Lower lobe of right lung (tissue), 2 donors: Measurements from ENCODE around the gene CYSTM1. TPM values are rescaled to one million over a fixed set of nuclear protein-coding genes. Genes with fewer than 3 reads are reported as not detected.

ENCODE experiments used
- ATAC-seq, 2 donors: fragments of 200-7000 bp; cut with Tn5 transposase; one replicate each; pipeline ENCODE4 v1.9.1; 2020 to 2022; ENCODE audit warnings: mild to moderate bottlenecking in 2 of 2, moderate library complexity in 2 of 2
- DNase-seq: peaks from one replicate; pipeline ENCODE4 v3.0.0-alpha.2; 2020
- H3K27ac ChIP-seq: fragments of 200-600 bp; one replicate; pipeline ENCODE4 v1.8.0; 2022
- H3K27me3 ChIP-seq: fragments of 200-600 bp; one replicate; pipeline ENCODE4 v1.8.0; 2022; ENCODE audit warnings: low read depth
- H3K36me3 ChIP-seq: fragments of 200-600 bp; one replicate; pipeline ENCODE4 v1.8.0; 2022; ENCODE audit warnings: mild to moderate bottlenecking
- H3K4me1 ChIP-seq: fragments of 200-600 bp; one replicate; pipeline ENCODE4 v1.8.0; 2022
- H3K4me3 ChIP-seq: fragments of 200-600 bp; one replicate; pipeline ENCODE4 v1.8.0; 2022; ENCODE audit warnings: mild to moderate bottlenecking
- H3K9me3 ChIP-seq: fragments of 200-600 bp; one replicate; pipeline ENCODE4 v1.8.0; 2022
- CTCF ChIP-seq: fragments of 200-600 bp; IDR thresholded peaks from one replicate; pipeline ENCODE4 v1.8.0; 2022; ENCODE audit warnings: antibody characterized with exemption, mild to moderate bottlenecking
- intact Hi-C: fragments of 100-400 bp; cut with DNase I; formaldehyde crosslinking; loops from one replicate; pipeline ENCODE4 v1.11.0; 2022
- total RNA-seq: library from RNA; stranded (reverse); fragmentation: NEBNext Ultra II Directional; extraction: Animal tissue kit (Norgen Biotek cat#: 25700); gene quantifications from one replicate; pipeline ENCODE4 v1.2.1, GENCODE V29; 2021
- donor health status: DM: no; HTN: yes; CAD: no; lungs with severe emphysema.

The CYSTM1 gene
- total RNA-seq, 1 donor from 2014 or later = 80.4 TPM

- intact Hi-C loops = no loop called here
- H3K27me3 ChIP-seq = no peaks in the 10 kb centered on the region
- H3K4me3 ChIP-seq = no peak overlapping the region
- peak; percentile 93 to 94 for ATAC-seq
- H3K4me1 ChIP-seq = peaks cover 23% of the 10 kb centered on the region
- H3K9me3 ChIP-seq = no peaks in the 10 kb centered on the region
- DNase-seq = peak; percentile 84
- H3K27ac ChIP-seq = no peak overlapping the region
- no peaks in the 10 kb centered on the region for H3K36me3 ChIP-seq
- no peak for TF ChIP-seq CTCF
These were observed 43.0 kb upstream of the CYSTM1 start for GRCh38 chr5:140131967-140132409.

- no peak for DNase-seq
- ATAC-seq = peak; percentile 78 to 87
- peak; percentile 13 for TF ChIP-seq CTCF
- H3K4me1 ChIP-seq = peaks cover 23% of the 10 kb centered on the region
- no peaks in the 10 kb centered on the region for H3K27me3 ChIP-seq
- intact Hi-C loops = no loop called here
- H3K9me3 ChIP-seq = no peaks in the 10 kb centered on the region
- no peak overlapping the region for H3K27ac ChIP-seq
- no peak overlapping the region for H3K4me3 ChIP-seq
- H3K36me3 ChIP-seq = no peaks in the 10 kb centered on the region
These were observed 41.3 kb upstream of the CYSTM1 start for GRCh38 chr5:140133514-140134167.

- Histone ChIP-seq H3K27ac (no peak overlapping the region), H3K36me3 (no peaks in the 10 kb centered on the region), H3K4me1 (peaks cover 23% of the 10 kb centered on the region), H3K27me3 (no peaks in the 10 kb centered on the region), H3K4me3 (no peak overlapping the region), H3K9me3 (no peaks in the 10 kb centered on the region)
- ATAC-seq (no peak), DNase-seq (no peak)
- intact Hi-C loops = no loop called here
- TF ChIP-seq CTCF = no peak
These were observed 40.6 kb upstream of the CYSTM1 start for GRCh38 chr5:140134277-140134935.

GRCh38 chr5:140135127-140135526, 39.9 kb upstream of the CYSTM1 start:
- DNase-seq = no peak
- no peak for ATAC-seq

GRCh38 chr5:140136624-140137023, 38.4 kb upstream of the CYSTM1 start:
- no peaks in the 10 kb centered on the region for H3K9me3 ChIP-seq
- DNase-seq (no peak), ATAC-seq (no peak)
- no peaks in the 10 kb centered on the region for H3K27me3 ChIP-seq
- no peaks in the 10 kb centered on the region for H3K36me3 ChIP-seq
- peaks cover 32% of the 10 kb centered on the region for H3K4me1 ChIP-seq
- intact Hi-C loops = no loop called here
- no peak overlapping the region for H3K4me3 ChIP-seq
- no peak for TF ChIP-seq CTCF
- H3K27ac ChIP-seq = no peak overlapping the region

More at GRCh38 chr5:140135127-140135526, 39.9 kb upstream of the CYSTM1 start:
- H3K27me3 ChIP-seq = no peaks in the 10 kb centered on the region
- H3K27ac ChIP-seq = no peak overlapping the region
- H3K9me3 ChIP-seq = no peaks in the 10 kb centered on the region
- H3K4me3 ChIP-seq = no peak overlapping the region
- TF ChIP-seq CTCF = no peak
- intact Hi-C loops = no loop called here
- peaks cover 23% of the 10 kb centered on the region for H3K4me1 ChIP-seq
- no peaks in the 10 kb centered on the region for H3K36me3 ChIP-seq
